GM23338 (cell line): Measurements from ENCODE around the gene TLR9. TPM values are rescaled to one million over a fixed set of nuclear protein-coding genes. Genes with fewer than 3 reads are reported as not detected.

Source experiments
- ATAC-seq: fragments of 200-7000 bp; cut with Tn5 transposase; 3 replicates; pipeline ENCODE4 v1.9.1; 2020
- DNase-seq: peaks from one replicate; pipeline ENCODE4 v3.0.0-alpha.2; 2015; ENCODE audit warnings: low spot score
- H2AFZ ChIP-seq: fragments of 200-600 bp; sonication (generic); 2 replicates; pipeline ENCODE4 v1.8.0; 2016; ENCODE audit warnings: antibody characterized with exemption, mild to moderate bottlenecking, moderate library complexity
- H3F3A ChIP-seq: fragments of 200-600 bp; sonication (generic); replicated peaks from 2 replicates; pipeline ENCODE4 v1.8.0; 2017; ENCODE audit warnings: antibody characterized with exemption, mixed run types, low read depth
- H3K27ac ChIP-seq: fragments of 200-600 bp; sonication (generic); 2 replicates; pipeline ENCODE4 v1.6.1; 2016; ENCODE audit warnings: low read depth
- H3K27me3 ChIP-seq: fragments of 200-600 bp; sonication (generic); 2 replicates; pipeline ENCODE4 v1.8.0; 2016; ENCODE audit warnings: mild to moderate bottlenecking, mixed run types, moderate library complexity; ENCODE audit not compliant: insufficient read depth
- H3K36me3 ChIP-seq: fragments of 200-600 bp; sonication (generic); 2 replicates; pipeline ENCODE4 v1.8.0; 2016; ENCODE audit warnings: mild to moderate bottlenecking; ENCODE audit not compliant: insufficient read depth
- H3K4me1 ChIP-seq: fragments of 200-600 bp; sonication (generic); 2 replicates; pipeline ENCODE4 v1.8.0; 2016; ENCODE audit warnings: mild to moderate bottlenecking, moderate library complexity; ENCODE audit not compliant: insufficient read depth
- H3K4me2 ChIP-seq: fragments of 200-600 bp; sonication (generic); 2 replicates; pipeline ENCODE4 v1.7.1; 2017; ENCODE audit warnings: mixed run types
- H3K4me3 ChIP-seq: fragments of 200-600 bp; sonication (generic); 2 replicates; pipeline ENCODE4 v1.6.1; 2016; ENCODE audit warnings: mixed run types
- H3K79me2 ChIP-seq: fragments of 200-600 bp; sonication (generic); replicated peaks from 2 replicates; pipeline ENCODE4 v1.8.0; 2017; ENCODE audit warnings: mild to moderate bottlenecking; ENCODE audit not compliant: insufficient read depth
- H3K9me2 ChIP-seq: fragments of 200-600 bp; sonication (generic); 2 replicates; pipeline ENCODE4 v1.8.0; 2017; ENCODE audit not compliant: insufficient read depth
- H4K20me1 ChIP-seq: fragments of 200-600 bp; sonication (generic); replicated peaks from 2 replicates; pipeline ENCODE4 v1.8.0; 2017; ENCODE audit warnings: mild to moderate bottlenecking; ENCODE audit not compliant: insufficient read depth
- H3K27ac Mint-ChIP-seq: 2 replicates; pipeline ENCODE4 v1.8.0; 2020; ENCODE audit warnings: inconsistent platforms, mild to moderate bottlenecking, moderate library complexity, mixed read lengths
- H3K27me3 Mint-ChIP-seq: 3 replicates; pipeline ENCODE4 v1.8.0; 2022; ENCODE audit warnings: low read depth, mild to moderate bottlenecking, moderate library complexity, mixed read lengths, inconsistent platforms; ENCODE audit not compliant: insufficient read depth, poor library complexity
- H3K36me3 Mint-ChIP-seq: 3 replicates; pipeline ENCODE4 v1.8.0; 2021; ENCODE audit warnings: low read depth, mild to moderate bottlenecking, inconsistent platforms, moderate library complexity, mixed read lengths
- H3K4me1 Mint-ChIP-seq: 3 replicates; pipeline ENCODE4 v1.8.0; 2020; ENCODE audit warnings: mild to moderate bottlenecking, inconsistent platforms, mixed read lengths
- H3K4me3 Mint-ChIP-seq: 3 replicates; pipeline ENCODE4 v1.8.0; 2021; ENCODE audit warnings: moderate library complexity, mild to moderate bottlenecking, inconsistent platforms, mixed read lengths
- H3K9me3 Mint-ChIP-seq: 3 replicates; pipeline ENCODE4 v1.8.0; 2020; ENCODE audit warnings: moderate library complexity, mild to moderate bottlenecking, inconsistent platforms, mixed read lengths
- CREB1 ChIP-seq: fragments of 250-450 bp; sonication (Bioruptor Pico); IDR thresholded peaks from 2 replicates; pipeline ENCODE4 v1.5.0; 2020; ENCODE audit warnings: low read depth, mild to moderate bottlenecking, moderate library complexity
- EZH2 ChIP-seq: fragments of 200-600 bp; sonication (generic); IDR thresholded peaks from one replicate; pipeline ENCODE4 v1.8.0; 2017; ENCODE audit warnings: antibody characterized with exemption, mild to moderate bottlenecking, low read depth; ENCODE audit not compliant: unreplicated experiment
- EZH2phosphoT487 ChIP-seq: fragments of 200-600 bp; sonication (generic); IDR thresholded peaks from one replicate; pipeline ENCODE4 v1.8.1; 2018; ENCODE audit warnings: antibody characterized with exemption; ENCODE audit not compliant: unreplicated experiment
- JUNB ChIP-seq: IDR thresholded peaks from one replicate; pipeline ENCODE4 v1.6.1; 2016; ENCODE audit warnings: antibody characterized with exemption; ENCODE audit not compliant: unreplicated experiment
- NANOG ChIP-seq: IDR thresholded peaks from 2 replicates; pipeline ENCODE4 v1.6.1; 2016; ENCODE audit warnings: antibody characterized with exemption, borderline replicate concordance
- POLR2AphosphoS5 ChIP-seq: IDR thresholded peaks from 2 replicates; pipeline ENCODE4 v1.6.1; 2016; ENCODE audit warnings: antibody characterized with exemption, low read depth
- STAT1 ChIP-seq: IDR thresholded peaks from one replicate; pipeline ENCODE4 v1.6.1; 2016; ENCODE audit warnings: antibody characterized with exemption; ENCODE audit not compliant: unreplicated experiment
- ZNF114 ChIP-seq: fragments of 250-450 bp; sonication (Bioruptor Pico); IDR thresholded peaks from 2 replicates; pipeline ENCODE4 v1.5.0; 2020; ENCODE audit warnings: mild to moderate bottlenecking, moderate library complexity
- ZNF331 ChIP-seq: fragments of 250-450 bp; sonication (Bioruptor Pico); IDR thresholded peaks from 2 replicates; pipeline ENCODE4 v1.5.0; 2020; ENCODE audit warnings: low read depth, mild to moderate bottlenecking, moderate library complexity
- polyA plus RNA-seq: library from polyadenylated mRNA; unstranded; fragments of >200 nt; fragmentation: Nextera tagmentation; extraction: Ambion mirVana; gene quantifications from 2 replicates; pipeline ENCODE4 v1.2.1, GENCODE V29; 2016
- total RNA-seq: library from RNA; depleted of rRNA; stranded (reverse); fragments of >200 nt; shearing (Covaris generic); gene quantifications from 2 replicates; pipeline ENCODE4 v1.2.3, GENCODE V29; 2014
- TF ChIP-seq, protein P1 (sequence below): fragments of 250-450 bp; sonication (Bioruptor Pico); IDR thresholded peaks from 2 replicates; pipeline ENCODE4 v1.5.0; 2020; ENCODE audit warnings: mild to moderate bottlenecking, moderate library complexity
- TF ChIP-seq, protein P2 (sequence below): IDR thresholded peaks from 2 replicates; pipeline ENCODE4 v1.6.1; 2016; ENCODE audit warnings: antibody characterized with exemption
- TF ChIP-seq, protein P3 (sequence below): IDR thresholded peaks from one replicate; pipeline ENCODE4 v1.6.1; 2018; ENCODE audit warnings: antibody characterized with exemption; ENCODE audit not compliant: unreplicated experiment
- TF ChIP-seq, protein P4 (sequence below), 2 experiments: fragments of 200-600 bp in 1 of 2; sonication (generic) in 1 of 2; conservative IDR thresholded peaks; 2 replicates each; pipeline versions ENCODE4 v1.5.1 to v1.6.1; 2016 to 2017; ENCODE audit warnings: antibody characterized with exemption in 2 of 2, low read depth in 2 of 2, mild to moderate bottlenecking in 2 of 2, moderate library complexity in 1 of 2

The TLR9 gene
- total and polyA plus RNA-seq, 2 experiments from 2014 or later = not detected

DNA sequence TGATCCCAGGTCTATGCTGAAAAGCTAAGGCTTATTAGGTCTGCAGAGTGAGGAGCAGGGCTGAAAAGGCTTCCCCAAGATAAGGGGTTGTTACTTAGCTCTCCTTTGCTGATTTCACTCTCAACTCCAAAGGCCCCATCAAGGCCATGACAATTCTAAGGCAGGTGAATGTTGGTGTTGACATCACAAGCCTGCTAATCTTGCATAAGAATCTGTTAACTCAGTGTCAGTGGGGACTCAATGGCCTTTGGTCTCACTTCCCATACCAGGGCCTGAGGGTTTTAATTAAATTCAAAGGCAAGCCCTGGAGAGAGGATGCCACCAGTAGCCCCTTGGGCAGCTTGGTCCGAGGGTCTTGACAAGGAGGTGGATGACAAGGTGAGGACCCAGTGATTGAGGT is 36.9 kb downstream of the TLR9 start:
- no peak overlapping the region for H3K4me3 ChIP-seq
- peaks cover 5% of the 10 kb centered on the region; the same call in 1 of the 3 replicates for H3K4me1 Mint-ChIP-seq
- no peaks in the 10 kb centered on the region for H3K4me1 ChIP-seq
- no peaks in the 10 kb centered on the region for H3K27me3 ChIP-seq
- H3K36me3 ChIP-seq = no peaks in the 10 kb centered on the region
- no peaks in the 10 kb centered on the region for H3K9me3 Mint-ChIP-seq
- peaks cover 22% of the 10 kb centered on the region for H3K27me3 Mint-ChIP-seq
- H3K36me3 Mint-ChIP-seq = no peaks in the 10 kb centered on the region
- TF ChIP-seq EZH2phosphoT487 = no peak
- no peak for TF ChIP-seq CREB1 (CRISPR knock-in tag)
- TF ChIP-seq EZH2 = no peak
- TF ChIP-seq, protein P1, sequence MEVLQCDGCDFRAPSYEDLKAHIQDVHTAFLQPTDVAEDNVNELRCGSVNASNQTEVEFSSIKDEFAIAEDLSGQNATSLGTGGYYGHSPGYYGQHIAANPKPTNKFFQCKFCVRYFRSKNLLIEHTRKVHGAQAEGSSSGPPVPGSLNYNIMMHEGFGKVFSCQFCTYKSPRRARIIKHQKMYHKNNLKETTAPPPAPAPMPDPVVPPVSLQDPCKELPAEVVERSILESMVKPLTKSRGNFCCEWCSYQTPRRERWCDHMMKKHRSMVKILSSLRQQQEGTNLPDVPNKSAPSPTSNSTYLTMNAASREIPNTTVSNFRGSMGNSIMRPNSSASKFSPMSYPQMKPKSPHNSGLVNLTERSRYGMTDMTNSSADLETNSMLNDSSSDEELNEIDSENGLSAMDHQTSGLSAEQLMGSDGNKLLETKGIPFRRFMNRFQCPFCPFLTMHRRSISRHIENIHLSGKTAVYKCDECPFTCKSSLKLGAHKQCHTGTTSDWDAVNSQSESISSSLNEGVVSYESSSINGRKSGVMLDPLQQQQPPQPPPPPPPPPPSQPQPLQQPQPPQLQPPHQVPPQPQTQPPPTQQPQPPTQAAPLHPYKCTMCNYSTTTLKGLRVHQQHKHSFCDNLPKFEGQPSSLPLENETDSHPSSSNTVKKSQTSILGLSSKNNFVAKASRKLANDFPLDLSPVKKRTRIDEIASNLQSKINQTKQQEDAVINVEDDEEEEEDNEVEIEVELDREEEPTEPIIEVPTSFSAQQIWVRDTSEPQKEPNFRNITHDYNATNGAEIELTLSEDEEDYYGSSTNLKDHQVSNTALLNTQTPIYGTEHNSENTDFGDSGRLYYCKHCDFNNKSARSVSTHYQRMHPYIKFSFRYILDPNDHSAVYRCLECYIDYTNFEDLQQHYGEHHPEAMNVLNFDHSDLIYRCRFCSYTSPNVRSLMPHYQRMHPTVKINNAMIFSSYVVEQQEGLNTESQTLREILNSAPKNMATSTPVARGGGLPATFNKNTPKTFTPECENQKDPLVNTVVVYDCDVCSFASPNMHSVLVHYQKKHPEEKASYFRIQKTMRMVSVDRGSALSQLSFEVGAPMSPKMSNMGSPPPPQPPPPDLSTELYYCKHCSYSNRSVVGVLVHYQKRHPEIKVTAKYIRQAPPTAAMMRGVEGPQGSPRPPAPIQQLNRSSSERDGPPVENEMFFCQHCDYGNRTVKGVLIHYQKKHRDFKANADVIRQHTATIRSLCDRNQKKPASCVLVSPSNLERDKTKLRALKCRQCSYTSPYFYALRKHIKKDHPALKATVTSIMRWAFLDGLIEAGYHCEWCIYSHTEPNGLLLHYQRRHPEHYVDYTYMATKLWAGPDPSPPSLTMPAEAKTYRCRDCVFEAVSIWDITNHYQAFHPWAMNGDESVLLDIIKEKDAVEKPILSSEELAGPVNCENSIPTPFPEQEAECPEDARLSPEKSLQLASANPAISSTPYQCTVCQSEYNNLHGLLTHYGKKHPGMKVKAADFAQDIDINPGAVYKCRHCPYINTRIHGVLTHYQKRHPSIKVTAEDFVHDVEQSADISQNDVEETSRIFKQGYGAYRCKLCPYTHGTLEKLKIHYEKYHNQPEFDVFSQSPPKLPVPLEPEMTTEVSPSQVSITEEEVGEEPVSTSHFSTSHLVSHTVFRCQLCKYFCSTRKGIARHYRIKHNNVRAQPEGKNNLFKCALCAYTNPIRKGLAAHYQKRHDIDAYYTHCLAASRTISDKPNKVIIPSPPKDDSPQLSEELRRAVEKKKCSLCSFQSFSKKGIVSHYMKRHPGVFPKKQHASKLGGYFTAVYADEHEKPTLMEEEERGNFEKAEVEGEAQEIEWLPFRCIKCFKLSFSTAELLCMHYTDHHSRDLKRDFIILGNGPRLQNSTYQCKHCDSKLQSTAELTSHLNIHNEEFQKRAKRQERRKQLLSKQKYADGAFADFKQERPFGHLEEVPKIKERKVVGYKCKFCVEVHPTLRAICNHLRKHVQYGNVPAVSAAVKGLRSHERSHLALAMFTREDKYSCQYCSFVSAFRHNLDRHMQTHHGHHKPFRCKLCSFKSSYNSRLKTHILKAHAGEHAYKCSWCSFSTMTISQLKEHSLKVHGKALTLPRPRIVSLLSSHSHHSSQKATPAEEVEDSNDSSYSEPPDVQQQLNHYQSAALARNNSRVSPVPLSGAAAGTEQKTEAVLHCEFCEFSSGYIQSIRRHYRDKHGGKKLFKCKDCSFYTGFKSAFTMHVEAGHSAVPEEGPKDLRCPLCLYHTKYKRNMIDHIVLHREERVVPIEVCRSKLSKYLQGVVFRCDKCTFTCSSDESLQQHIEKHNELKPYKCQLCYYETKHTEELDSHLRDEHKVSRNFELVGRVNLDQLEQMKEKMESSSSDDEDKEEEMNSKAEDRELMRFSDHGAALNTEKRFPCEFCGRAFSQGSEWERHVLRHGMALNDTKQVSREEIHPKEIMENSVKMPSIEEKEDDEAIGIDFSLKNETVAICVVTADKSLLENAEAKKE (CRISPR knock-in tag) = no peak
- no peak for TF ChIP-seq POLR2AphosphoS5
- TF ChIP-seq NANOG = no peak
- TF ChIP-seq STAT1 = no peak
- no peak for TF ChIP-seq JUNB
- TF ChIP-seq, protein P2, sequence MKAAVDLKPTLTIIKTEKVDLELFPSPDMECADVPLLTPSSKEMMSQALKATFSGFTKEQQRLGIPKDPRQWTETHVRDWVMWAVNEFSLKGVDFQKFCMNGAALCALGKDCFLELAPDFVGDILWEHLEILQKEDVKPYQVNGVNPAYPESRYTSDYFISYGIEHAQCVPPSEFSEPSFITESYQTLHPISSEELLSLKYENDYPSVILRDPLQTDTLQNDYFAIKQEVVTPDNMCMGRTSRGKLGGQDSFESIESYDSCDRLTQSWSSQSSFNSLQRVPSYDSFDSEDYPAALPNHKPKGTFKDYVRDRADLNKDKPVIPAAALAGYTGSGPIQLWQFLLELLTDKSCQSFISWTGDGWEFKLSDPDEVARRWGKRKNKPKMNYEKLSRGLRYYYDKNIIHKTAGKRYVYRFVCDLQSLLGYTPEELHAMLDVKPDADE = no peak
- TF ChIP-seq, protein P3, sequence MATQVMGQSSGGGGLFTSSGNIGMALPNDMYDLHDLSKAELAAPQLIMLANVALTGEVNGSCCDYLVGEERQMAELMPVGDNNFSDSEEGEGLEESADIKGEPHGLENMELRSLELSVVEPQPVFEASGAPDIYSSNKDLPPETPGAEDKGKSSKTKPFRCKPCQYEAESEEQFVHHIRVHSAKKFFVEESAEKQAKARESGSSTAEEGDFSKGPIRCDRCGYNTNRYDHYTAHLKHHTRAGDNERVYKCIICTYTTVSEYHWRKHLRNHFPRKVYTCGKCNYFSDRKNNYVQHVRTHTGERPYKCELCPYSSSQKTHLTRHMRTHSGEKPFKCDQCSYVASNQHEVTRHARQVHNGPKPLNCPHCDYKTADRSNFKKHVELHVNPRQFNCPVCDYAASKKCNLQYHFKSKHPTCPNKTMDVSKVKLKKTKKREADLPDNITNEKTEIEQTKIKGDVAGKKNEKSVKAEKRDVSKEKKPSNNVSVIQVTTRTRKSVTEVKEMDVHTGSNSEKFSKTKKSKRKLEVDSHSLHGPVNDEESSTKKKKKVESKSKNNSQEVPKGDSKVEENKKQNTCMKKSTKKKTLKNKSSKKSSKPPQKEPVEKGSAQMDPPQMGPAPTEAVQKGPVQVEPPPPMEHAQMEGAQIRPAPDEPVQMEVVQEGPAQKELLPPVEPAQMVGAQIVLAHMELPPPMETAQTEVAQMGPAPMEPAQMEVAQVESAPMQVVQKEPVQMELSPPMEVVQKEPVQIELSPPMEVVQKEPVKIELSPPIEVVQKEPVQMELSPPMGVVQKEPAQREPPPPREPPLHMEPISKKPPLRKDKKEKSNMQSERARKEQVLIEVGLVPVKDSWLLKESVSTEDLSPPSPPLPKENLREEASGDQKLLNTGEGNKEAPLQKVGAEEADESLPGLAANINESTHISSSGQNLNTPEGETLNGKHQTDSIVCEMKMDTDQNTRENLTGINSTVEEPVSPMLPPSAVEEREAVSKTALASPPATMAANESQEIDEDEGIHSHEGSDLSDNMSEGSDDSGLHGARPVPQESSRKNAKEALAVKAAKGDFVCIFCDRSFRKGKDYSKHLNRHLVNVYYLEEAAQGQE = no peak
- no peak for TF ChIP-seq ZNF331 (CRISPR knock-in tag)
- no peak for TF ChIP-seq ZNF114 (CRISPR knock-in tag)
- TF ChIP-seq, protein P4, sequence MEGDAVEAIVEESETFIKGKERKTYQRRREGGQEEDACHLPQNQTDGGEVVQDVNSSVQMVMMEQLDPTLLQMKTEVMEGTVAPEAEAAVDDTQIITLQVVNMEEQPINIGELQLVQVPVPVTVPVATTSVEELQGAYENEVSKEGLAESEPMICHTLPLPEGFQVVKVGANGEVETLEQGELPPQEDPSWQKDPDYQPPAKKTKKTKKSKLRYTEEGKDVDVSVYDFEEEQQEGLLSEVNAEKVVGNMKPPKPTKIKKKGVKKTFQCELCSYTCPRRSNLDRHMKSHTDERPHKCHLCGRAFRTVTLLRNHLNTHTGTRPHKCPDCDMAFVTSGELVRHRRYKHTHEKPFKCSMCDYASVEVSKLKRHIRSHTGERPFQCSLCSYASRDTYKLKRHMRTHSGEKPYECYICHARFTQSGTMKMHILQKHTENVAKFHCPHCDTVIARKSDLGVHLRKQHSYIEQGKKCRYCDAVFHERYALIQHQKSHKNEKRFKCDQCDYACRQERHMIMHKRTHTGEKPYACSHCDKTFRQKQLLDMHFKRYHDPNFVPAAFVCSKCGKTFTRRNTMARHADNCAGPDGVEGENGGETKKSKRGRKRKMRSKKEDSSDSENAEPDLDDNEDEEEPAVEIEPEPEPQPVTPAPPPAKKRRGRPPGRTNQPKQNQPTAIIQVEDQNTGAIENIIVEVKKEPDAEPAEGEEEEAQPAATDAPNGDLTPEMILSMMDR (conservative IDR thresholded peaks at IDR 0.05; ENCODE audit: low read depth in 2 of 2) = no peak
- H3K27ac ChIP-seq = no peak overlapping the region
- no peaks in the 10 kb centered on the region for H3K9me2 ChIP-seq
- no peak for DNase-seq
- no peaks in the 10 kb centered on the region for H3K79me2 ChIP-seq
- no peaks in the 10 kb centered on the region for H4K20me1 ChIP-seq
- H3K4me3 Mint-ChIP-seq = no peak overlapping the region
- H3K27ac Mint-ChIP-seq = no peak overlapping the region
- H3K4me2 ChIP-seq = no peak overlapping the region
- H3F3A ChIP-seq = 0 out of 2 replicates have a peak, but pooled peaks cover 4% of the 10 kb centered on the region
- no peak for ATAC-seq
- H2AFZ ChIP-seq = no peak overlapping the region
